GM12878 (cell line): Measurements from ENCODE around the gene NMT1. TPM values are rescaled to one million over a fixed set of nuclear protein-coding genes. Genes with fewer than 3 reads are reported as not detected.

ENCODE experiments used
- HCFC1 ChIP-seq: fragments of 150-350 bp; IDR thresholded peaks from 2 replicates; pipeline ENCODE4 v1.6.1; 2014; ENCODE audit warnings: low read length
- KDM1A ChIP-seq: fragments of 200-600 bp; sonication (generic); IDR thresholded peaks from 2 replicates; pipeline ENCODE4 v1.6.1; 2016; ENCODE audit warnings: borderline replicate concordance
- NFIC ChIP-seq: IDR thresholded peaks from 2 replicates; pipeline ENCODE4 v1.6.1; 2012; ENCODE audit warnings: low read depth, mild to moderate bottlenecking, inconsistent platforms, low read length, moderate library complexity
- RELA ChIP-seq: fragments of 450-650 bp; IDR thresholded peaks from 2 replicates; pipeline ENCODE4 v1.8.0; 2014; ENCODE audit warnings: borderline replicate concordance; ENCODE audit not compliant: partially characterized antibody
- SUPT20H ChIP-seq: IDR thresholded peaks from 2 replicates; pipeline ENCODE4 v1.6.1; 2011; ENCODE audit warnings: low read depth, mild to moderate bottlenecking, low read length, moderate library complexity, borderline replicate concordance; ENCODE audit not compliant: control insufficient read depth
- ZNF24 ChIP-seq: fragments of 450-650 bp; IDR thresholded peaks from 2 replicates; pipeline ENCODE4 v1.6.1; 2017; ENCODE audit warnings: antibody characterized with exemption, mild to moderate bottlenecking
- ZNF384 ChIP-seq: IDR thresholded peaks from 2 replicates; pipeline ENCODE4 v1.6.1; 2012; ENCODE audit warnings: low read depth, mild to moderate bottlenecking, low read length, improper control_type of control experiment, borderline replicate concordance
- polyA plus RNA-seq, 11 experiments: library from polyadenylated mRNA; depleted of rRNA in 4 of 11; unstranded in 6 of 11; stranded (reverse) in 5 of 11; fragments of >200 nt; fragmentation: Nextera tagmentation in 4 of 11; fragmentation: Illumina TruSeq in 1 of 11; extraction: Ambion mirVana in 4 of 11; extraction: Trizol in 1 of 11; gene quantifications; 1 replicate in 1 of 11; 2 replicates in 10 of 11; pipeline versions ENCODE4 v1.2.1 to v1.2.3, GENCODE V29; 2011 to 2016; ENCODE audit warnings: inconsistent platforms in 2 of 11, missing spikeins in 2 of 11, low read depth in 1 of 11
- total RNA-seq, 4 experiments: library from RNA; depleted of rRNA in 3 of 4; stranded (reverse); fragments of >200 nt in 3 of 4; fragmentation: Illumina TruSeq in 1 of 4; extraction: Trizol in 1 of 4; gene quantifications; 2 replicates each; pipeline versions ENCODE4 v1.2.1 to v1.2.3, GENCODE V29; 2013 to 2021
- TF ChIP-seq, protein P1 (sequence below): fragments of 150-350 bp; IDR thresholded peaks from 2 replicates; pipeline ENCODE4 v1.6.1; 2016; ENCODE audit warnings: low read depth, low read length
- TF ChIP-seq, protein P2 (sequence below): IDR thresholded peaks from 2 replicates; pipeline ENCODE4 v1.6.1; 2012; ENCODE audit warnings: low read depth, low read length, improper control_type of control experiment

Gene NMT1
- total and polyA plus RNA-seq, 10 of the 15 experiments (the other 5 are each of a cell fraction or from before 2014, with no cell fraction given) = 96.7 to 395 (median 222) TPM

- TF ChIP-seq, protein P1, sequence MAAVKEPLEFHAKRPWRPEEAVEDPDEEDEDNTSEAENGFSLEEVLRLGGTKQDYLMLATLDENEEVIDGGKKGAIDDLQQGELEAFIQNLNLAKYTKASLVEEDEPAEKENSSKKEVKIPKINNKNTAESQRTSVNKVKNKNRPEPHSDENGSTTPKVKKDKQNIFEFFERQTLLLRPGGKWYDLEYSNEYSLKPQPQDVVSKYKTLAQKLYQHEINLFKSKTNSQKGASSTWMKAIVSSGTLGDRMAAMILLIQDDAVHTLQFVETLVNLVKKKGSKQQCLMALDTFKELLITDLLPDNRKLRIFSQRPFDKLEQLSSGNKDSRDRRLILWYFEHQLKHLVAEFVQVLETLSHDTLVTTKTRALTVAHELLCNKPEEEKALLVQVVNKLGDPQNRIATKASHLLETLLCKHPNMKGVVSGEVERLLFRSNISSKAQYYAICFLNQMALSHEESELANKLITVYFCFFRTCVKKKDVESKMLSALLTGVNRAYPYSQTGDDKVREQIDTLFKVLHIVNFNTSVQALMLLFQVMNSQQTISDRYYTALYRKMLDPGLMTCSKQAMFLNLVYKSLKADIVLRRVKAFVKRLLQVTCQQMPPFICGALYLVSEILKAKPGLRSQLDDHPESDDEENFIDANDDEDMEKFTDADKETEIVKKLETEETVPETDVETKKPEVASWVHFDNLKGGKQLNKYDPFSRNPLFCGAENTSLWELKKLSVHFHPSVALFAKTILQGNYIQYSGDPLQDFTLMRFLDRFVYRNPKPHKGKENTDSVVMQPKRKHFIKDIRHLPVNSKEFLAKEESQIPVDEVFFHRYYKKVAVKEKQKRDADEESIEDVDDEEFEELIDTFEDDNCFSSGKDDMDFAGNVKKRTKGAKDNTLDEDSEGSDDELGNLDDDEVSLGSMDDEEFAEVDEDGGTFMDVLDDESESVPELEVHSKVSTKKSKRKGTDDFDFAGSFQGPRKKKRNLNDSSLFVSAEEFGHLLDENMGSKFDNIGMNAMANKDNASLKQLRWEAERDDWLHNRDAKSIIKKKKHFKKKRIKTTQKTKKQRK = no peak
- TF ChIP-seq NFIC (no peak), KDM1A (no peak), ZNF384 (no peak), SUPT20H (no peak), RELA (no peak), HCFC1 (no peak), ZNF24 (no peak)
- TF ChIP-seq, protein P2, sequence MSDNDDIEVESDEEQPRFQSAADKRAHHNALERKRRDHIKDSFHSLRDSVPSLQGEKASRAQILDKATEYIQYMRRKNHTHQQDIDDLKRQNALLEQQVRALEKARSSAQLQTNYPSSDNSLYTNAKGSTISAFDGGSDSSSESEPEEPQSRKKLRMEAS = no peak
- TF ChIP-seq, all 136 proteins: peak for 0
Measured at GRCh38 chr17:45043813-45044540, 17.1 kb upstream of the NMT1 start (continued).
